B cell (primary cell): ENCODE results near the gene CFAP74. TPM values are rescaled to one million over a fixed set of nuclear protein-coding genes. Genes with fewer than 3 reads are reported as not detected.

ENCODE experiments used
- ATAC-seq: fragments of 200-7000 bp; cut with Tn5 transposase; one replicate; pipeline ENCODE4 v1.10.0; 2021; ENCODE audit warnings: low read depth, mild to moderate bottlenecking, moderate number of reproducible peaks, moderate library complexity
- CTCF ChIA-PET: fragments of 350-600 bp; sonication (Branson Sonifier 250); formaldehyde crosslinking; loops from one replicate; lab custom pipeline; 2021; ENCODE audit warnings: antibody characterized with exemption, inconsistent platforms; lab: Charles Lee
- POLR2A ChIA-PET: fragments of 350-600 bp; sonication (Branson Sonifier 250); formaldehyde crosslinking; loops from one replicate; lab custom pipeline; 2021; ENCODE audit warnings: antibody characterized with exemption; lab: Charles Lee
- DNase-seq: peaks from one replicate; pipeline ENCODE4 v3.0.0; 2013
- H2AFZ ChIP-seq: 2 replicates; pipeline ENCODE4 v1.6.1; 2012; ENCODE audit warnings: mild to moderate bottlenecking, low read depth, low read length; ENCODE audit not compliant: insufficient read depth, poor library complexity, severe bottlenecking
- H3K27ac ChIP-seq, 2 donors: 1 replicate in 1 of 2; 2 replicates in 1 of 2; pipeline ENCODE4 v1.5.1; 2012 to 2013; ENCODE audit warnings: low read length in 2 of 2, mild to moderate bottlenecking in 2 of 2, moderate library complexity in 1 of 2
- H3K27me3 ChIP-seq, 4 experiments: fragments of 200-600 bp in 1 of 4; sonication (generic) in 1 of 4; replicated peaks in 1 of 4; 1 replicate in 2 of 4; 2 replicates in 2 of 4; pipeline versions ENCODE4 v1.6.1 to v1.7.0; 2013 to 2016; ENCODE audit warnings: low read length in 3 of 4, mild to moderate bottlenecking in 2 of 4, mixed read lengths in 1 of 4, moderate library complexity in 1 of 4; ENCODE audit not compliant: insufficient read depth in 4 of 4, control insufficient read depth in 3 of 4; ENCODE audit errors: control extremely low read depth in 1 of 4
- H3K36me3 ChIP-seq, 2 experiments: replicated peaks in 1 of 2; 1 replicate in 1 of 2; 2 replicates in 1 of 2; pipeline versions ENCODE4 v1.6.1 to v1.7.1; 2013; ENCODE audit warnings: low read length in 1 of 2; ENCODE audit not compliant: insufficient read depth in 2 of 2, control insufficient read depth in 1 of 2; ENCODE audit errors: control extremely low read depth in 1 of 2, extremely low read depth in 1 of 2
- H3K4me1 ChIP-seq, 2 donors: fragments of 200-600 bp in 1 of 2; sonication (generic) in 1 of 2; 1 replicate in 1 of 2; 2 replicates in 1 of 2; pipeline versions ENCODE4 v1.5.1 to v1.6.1; 2013 to 2017; ENCODE audit warnings: low read length in 2 of 2; ENCODE audit not compliant: control insufficient read depth in 2 of 2, insufficient read depth in 2 of 2
- H3K4me2 ChIP-seq: replicated peaks from 2 replicates; pipeline ENCODE3; 2012; ENCODE audit warnings: mild to moderate bottlenecking, low read depth, low read length; ENCODE audit not compliant: poor library complexity, severe bottlenecking
- H3K4me3 ChIP-seq, 5 experiments: fragments of 200-600 bp in 1 of 5; sonication (generic) in 1 of 5; 1 replicate in 3 of 5; 2 replicates in 2 of 5; pipeline versions ENCODE4 v1.5.1 to v1.7.0; 2011 to 2016; ENCODE audit warnings: low read length in 4 of 5, mild to moderate bottlenecking in 4 of 5, low read depth in 2 of 5, control low read depth in 1 of 5, moderate library complexity in 1 of 5; ENCODE audit not compliant: insufficient read depth in 1 of 5; ENCODE audit errors: control extremely low read depth in 1 of 5, extremely low read depth in 1 of 5
- H3K79me2 ChIP-seq: fragments of 200-600 bp; sonication (generic); one replicate; pipeline ENCODE4 v1.6.0; 2016; ENCODE audit warnings: low read length; ENCODE audit not compliant: control insufficient read depth, insufficient read depth
- H3K9ac ChIP-seq: fragments of 200-600 bp; sonication (generic); 2 replicates; pipeline ENCODE4 v1.6.1; 2017; ENCODE audit warnings: mild to moderate bottlenecking, low read length, moderate library complexity
- H3K9me3 ChIP-seq, 3 donors: one replicate each; pipeline versions ENCODE4 v1.6.1 to v1.7.1; 2013; ENCODE audit warnings: low read length in 2 of 3; ENCODE audit not compliant: control insufficient read depth in 2 of 3, insufficient read depth in 1 of 3; ENCODE audit errors: control extremely low read depth in 1 of 3
- H4K20me1 ChIP-seq: 2 replicates; pipeline ENCODE4 v1.6.0; 2012; ENCODE audit warnings: mild to moderate bottlenecking, low read length; ENCODE audit not compliant: insufficient read depth, control insufficient read depth, poor library complexity, severe bottlenecking
- H3K27ac Mint-ChIP-seq: one replicate; pipeline ENCODE4 v1.8.0; 2021; ENCODE audit warnings: mixed read lengths
- H3K27me3 Mint-ChIP-seq: one replicate; pipeline ENCODE4 v1.8.0; 2021; ENCODE audit warnings: mixed read lengths
- H3K4me1 Mint-ChIP-seq: one replicate; pipeline ENCODE4 v1.8.0; 2021; ENCODE audit warnings: mixed read lengths
- H3K4me3 Mint-ChIP-seq: one replicate; pipeline ENCODE4 v1.8.0; 2021; ENCODE audit warnings: mixed read lengths
- H3K9me3 Mint-ChIP-seq: one replicate; pipeline ENCODE4 v1.8.0; 2022; ENCODE audit warnings: mixed read lengths; ENCODE audit not compliant: insufficient read depth
- CTCF ChIP-seq: fragments of 200-600 bp; IDR thresholded peaks from one replicate; pipeline ENCODE4 v1.8.0; 2022; ENCODE audit warnings: antibody characterized with exemption, mild to moderate bottlenecking
- EZH2 ChIP-seq: IDR thresholded peaks from 2 replicates; pipeline ENCODE4 v1.6.1; 2012; ENCODE audit warnings: borderline replicate concordance, low read depth, mild to moderate bottlenecking, moderate library complexity, low read length; ENCODE audit not compliant: insufficient read depth, poor library complexity, severe bottlenecking
- WGBS: methylation state at CpG from one replicate; pipeline ENCODE4 v1.1.5; 2013; ENCODE audit warnings: missing lambda C conversion rate; ENCODE audit not compliant: insufficient coverage; 5-methylcytosine and 5-hydroxymethylcytosine counted together
- intact Hi-C: fragments of 100-400 bp; cut with micrococcal nuclease; formaldehyde crosslinking; loops from one replicate; pipeline ENCODE4 v1.10.0; 2022
- polyA plus RNA-seq: library from polyadenylated mRNA; depleted of rRNA; stranded (reverse); fragments of >200 nt; gene quantifications from 2 replicates; pipeline ENCODE4 v1.2.3, GENCODE V29; 2012
- total RNA-seq, 2 donors: library from RNA; stranded (reverse); fragments of 120-200 nt in 1 of 2; gene quantifications; 1 replicate in 1 of 2; 2 replicates in 1 of 2; pipeline versions ENCODE4 v1.2.3 to v1.2.4, GENCODE V29; 2013 to 2022

The CFAP74 gene
- total and polyA plus RNA-seq, 2 donors (not counting 1 experiment from before 2014, with no cell fraction given) = not detected

DNA sequence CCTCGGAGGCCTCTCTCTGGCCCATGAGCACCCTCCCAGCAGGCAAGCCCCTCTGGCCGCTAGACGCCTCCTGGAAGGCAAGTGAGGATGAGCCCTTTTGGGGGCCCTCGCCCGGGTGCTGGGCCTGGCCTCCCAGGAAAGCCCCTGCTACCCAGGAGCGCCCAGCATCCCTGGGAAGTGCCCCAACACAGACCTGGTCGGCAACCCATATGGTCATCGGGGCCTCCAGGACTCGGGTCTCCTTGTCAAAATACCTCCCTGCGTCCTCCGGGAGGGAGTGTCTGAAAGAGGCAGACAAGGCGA is 63.5 kb downstream of the CFAP74 start:
- POLR2A ChIA-PET = no interaction called here
- no peaks in the 10 kb centered on the region for H3K79me2 ChIP-seq
- Mint-ChIP-seq H3K27ac (no peak overlapping the region), H3K4me3 (no peak overlapping the region), H3K4me1 (peaks cover 8% of the 10 kb centered on the region), H3K27me3 (no peaks in the 10 kb centered on the region), H3K9me3 (no peaks in the 10 kb centered on the region)
- CTCF ChIA-PET = interaction anchor here (1.9 kb wide), 1 partner anchor 104 kb away, joined by 10 read pairs; no protein-coding TSS in a partner anchor
- H2AFZ ChIP-seq = no peak overlapping the region
- H3K4me2 ChIP-seq = no peak overlapping the region
- H3K9me3 ChIP-seq = no peaks in the 10 kb centered on the region
- H3K4me3 ChIP-seq = no peak overlapping the region
- 89% methylated on average over 12 of the region's 12 CpGs for WGBS
- no peak overlapping the region for H3K9ac ChIP-seq
- no peaks in the 10 kb centered on the region for H4K20me1 ChIP-seq
- peaks cover 0 to 7% (median 0%) of the 10 kb centered on the region in 4 experiments for H3K27me3 ChIP-seq
- no peak for TF ChIP-seq EZH2
- no peak for TF ChIP-seq CTCF
- H3K27ac ChIP-seq = no peak overlapping the region
- no peak for DNase-seq
- no peaks in the 10 kb centered on the region for H3K36me3 ChIP-seq
- no peak for ATAC-seq
- intact Hi-C loops = no loop called here
- peaks cover 2 to 8% of the 10 kb centered on the region in 2 donors for H3K4me1 ChIP-seq

DNA sequence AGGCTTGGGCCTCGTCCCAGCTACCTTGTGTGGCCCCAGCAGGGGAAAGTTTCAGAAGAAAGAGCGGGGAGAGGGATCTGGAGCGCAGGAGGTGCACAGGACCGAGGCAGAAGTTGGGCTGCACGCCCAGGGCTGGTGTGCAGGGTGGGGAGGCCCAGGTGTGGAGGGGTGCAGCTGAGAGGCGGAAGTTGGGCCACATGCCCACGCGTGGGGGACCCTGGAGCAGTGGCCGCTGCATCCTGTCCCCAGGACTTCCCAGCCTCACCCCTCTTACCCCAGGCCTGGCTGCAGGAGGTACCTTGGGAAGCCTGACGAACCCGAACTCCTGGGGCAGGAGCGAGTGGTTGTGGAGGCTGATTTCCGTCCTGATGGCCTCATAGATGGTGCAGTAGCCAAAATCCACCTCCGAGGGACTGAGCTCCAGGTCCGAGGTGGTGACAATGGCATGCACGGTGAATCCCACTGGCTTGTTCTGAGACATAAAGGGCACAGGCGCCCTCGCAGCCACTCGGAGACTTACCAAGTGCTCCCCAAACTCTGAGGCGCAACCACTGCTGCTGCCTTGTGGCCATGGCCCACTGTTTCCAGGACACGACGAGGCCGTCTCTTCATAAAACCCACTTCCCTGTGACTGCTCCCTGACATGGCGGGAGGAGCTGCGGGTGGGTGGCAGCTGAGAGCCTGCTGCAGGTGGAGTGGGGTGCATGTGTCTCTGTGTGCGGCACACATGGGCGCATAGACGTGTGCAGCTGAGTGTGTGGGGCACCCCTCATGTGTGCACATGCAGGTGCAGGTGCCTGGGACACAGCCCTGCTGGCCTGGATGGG is 64.1 kb downstream of the CFAP74 start:
- Mint-ChIP-seq H3K4me1 (peaks cover 8% of the 10 kb centered on the region), H3K9me3 (no peaks in the 10 kb centered on the region), H3K27me3 (no peaks in the 10 kb centered on the region), H3K27ac (no peak overlapping the region), H3K4me3 (no peak overlapping the region)
- DNase-seq = no peak
- Histone ChIP-seq H4K20me1 (no peaks in the 10 kb centered on the region), H3K4me1 (peaks cover 2 to 8% of the 10 kb centered on the region in 2 donors), H3K27me3 (peaks cover 0 to 5% (median 0%) of the 10 kb centered on the region in 4 experiments), H3K79me2 (no peaks in the 10 kb centered on the region), H3K9me3 (no peaks in the 10 kb centered on the region), H3K4me3 (no peak overlapping the region), H3K36me3 (no peaks in the 10 kb centered on the region), H2AFZ (no peak overlapping the region), H3K9ac (no peak overlapping the region), H3K27ac (no peak overlapping the region), H3K4me2 (no peak overlapping the region)
- no peak for ATAC-seq
- POLR2A ChIA-PET = no interaction called here
- WGBS = 90% methylated on average over 26 of the region's 28 CpGs
- intact Hi-C loops = no loop called here
- TF ChIP-seq EZH2 (no peak), CTCF (no peak)
- CTCF ChIA-PET = no interaction called here
